GM19455 (cell line): ENCODE data around the gene ARHGAP4.

Experiments used
- ATAC-seq: cut with Tn5 transposase; IDR thresholded peaks from one replicate; pipeline ENCODE4 v1.9.1; 2021; ENCODE audit not compliant: unreplicated experiment

ARHGAP4 gene

DNA sequence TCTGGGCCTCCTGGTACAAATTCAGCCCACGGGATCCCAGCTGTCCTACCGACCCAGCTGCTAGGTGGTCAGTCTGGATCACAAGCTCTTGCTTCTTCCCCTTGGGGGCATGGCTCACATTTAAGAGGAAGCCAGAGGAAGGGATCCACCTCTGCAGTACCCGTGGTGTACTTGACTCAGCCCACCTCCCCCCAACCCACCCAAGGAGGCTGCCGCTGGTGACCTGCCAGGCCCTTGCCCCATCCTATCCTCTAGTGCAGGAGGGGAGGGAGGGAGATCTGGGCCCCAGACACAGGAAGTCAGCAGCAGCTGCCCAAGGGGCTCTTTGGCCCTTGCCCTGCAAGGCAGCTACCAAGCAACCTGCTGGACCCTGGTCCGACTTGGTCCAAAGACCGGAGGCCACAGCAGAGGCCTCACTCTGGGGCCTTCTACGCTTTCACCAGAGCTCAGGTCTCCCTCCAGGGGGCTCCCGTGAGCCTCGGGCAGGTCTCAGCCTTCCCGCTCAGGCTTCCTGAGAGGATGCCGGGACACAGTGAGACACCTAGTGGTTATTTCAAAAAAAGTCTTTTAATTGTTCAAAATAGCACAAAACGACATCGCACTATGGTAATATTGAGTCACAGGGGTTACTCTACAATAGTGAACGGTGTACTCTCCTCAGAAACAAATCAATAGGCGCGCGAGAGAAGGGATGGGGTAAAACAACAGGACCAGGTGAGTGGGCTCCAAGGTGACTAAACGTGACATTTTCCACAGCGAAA lies 21.1 kb upstream of the ARHGAP4 start:
- ATAC-seq: no peak

DNA sequence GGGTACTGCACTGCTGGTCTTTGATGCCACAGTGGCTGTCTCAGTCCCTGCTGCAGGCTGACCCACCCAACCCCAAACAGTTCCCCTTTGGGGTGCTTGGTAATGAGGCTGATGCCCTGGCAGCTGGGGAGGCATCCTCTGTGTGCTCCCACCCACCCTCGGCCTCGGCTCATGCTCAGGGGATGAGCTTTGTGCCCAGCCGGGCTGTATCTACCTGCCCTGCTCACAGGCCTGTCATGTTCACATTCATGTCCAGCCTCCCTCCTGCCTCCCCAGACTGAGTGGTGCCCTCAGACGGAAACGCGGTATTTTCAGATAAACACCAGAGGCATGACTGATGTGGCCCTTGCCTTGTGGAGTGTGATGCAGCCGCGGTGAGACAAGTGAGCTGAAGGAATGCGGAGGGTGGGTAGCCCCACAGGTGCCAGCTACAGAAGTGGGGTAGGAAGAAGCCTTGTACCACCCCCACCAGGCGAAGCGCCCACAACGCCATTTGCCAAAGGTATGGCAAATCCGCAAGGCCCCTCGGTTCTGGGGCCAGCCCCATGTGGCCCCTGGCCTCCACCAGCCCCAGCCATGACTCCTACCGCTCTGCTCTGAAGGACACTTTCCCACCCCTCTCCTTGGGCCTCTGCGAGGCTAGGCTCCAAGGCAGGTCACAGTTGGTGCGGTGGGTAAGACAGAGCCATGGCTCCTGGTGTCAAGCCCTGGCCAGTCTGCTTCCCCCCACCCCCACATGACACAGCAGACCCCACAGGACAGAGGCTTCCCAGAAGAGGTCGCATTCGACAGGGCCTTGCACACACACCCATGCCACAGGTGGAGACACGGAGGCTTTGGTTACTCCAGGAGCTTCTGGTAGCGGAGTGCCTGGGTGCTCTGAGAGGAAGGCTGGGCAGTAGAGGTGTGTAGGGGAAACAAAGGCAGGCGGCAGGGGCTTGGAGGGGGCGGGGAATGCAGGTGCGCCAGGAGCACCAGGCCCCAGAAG lies 20.2 kb upstream of the ARHGAP4 start:
- no peak for ATAC-seq

DNA sequence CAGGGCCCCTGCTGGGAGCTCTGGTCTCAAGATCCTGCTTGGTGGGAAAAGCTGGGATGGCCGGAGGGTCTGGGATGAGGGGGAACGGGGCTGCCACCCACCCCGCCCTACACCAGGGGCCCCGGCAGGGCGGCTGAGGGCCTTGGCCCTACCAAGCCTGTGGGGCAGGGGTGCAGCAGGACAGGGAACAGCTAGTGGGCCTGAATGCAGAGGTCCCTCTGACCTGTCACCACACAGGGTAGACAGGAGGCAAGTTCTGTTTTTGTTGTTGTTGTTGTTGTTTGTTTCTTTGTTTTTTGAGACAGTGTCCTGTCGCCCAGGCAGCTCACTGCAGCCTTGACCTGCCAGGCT lies 18.7 kb upstream of the ARHGAP4 start:
- no peak for ATAC-seq

DNA sequence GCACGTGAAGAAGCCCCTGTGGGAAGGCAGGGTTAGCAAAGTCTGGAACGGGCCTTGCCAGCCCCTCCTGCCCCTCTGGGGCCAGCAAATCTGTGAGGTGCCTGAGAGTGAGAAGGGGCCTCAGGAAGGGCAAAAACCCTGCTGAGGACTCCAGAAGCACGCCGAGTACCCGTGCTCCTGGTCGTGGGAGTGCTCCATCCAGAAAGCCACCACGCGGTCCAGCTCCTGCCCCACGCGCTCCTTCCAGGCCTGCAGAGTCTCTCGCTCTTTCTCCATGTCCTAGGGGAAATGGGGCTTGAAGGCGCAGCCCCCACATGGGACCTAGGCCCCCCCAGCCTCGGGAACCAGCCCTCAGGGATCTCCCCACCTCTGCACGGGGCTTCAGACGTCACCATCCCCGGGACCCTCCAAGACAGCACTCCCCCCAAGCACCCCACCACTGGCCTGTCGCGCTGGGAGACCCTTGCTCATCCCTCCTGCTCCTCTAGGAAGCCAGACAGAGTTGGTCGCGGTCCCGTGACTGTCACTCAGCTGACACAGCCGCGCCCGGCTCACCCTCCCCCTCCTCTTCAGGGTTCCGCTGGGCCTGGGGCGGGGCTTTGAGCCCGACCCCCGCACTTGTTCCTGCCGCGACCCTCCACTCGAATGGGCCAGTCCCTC lies 18.2 kb upstream of the ARHGAP4 start, which contains the start of gene RENBP:
Gene RENBP, minus strand, starts transcription at position 504 of the 660 bp plus-strand sequence. Its CDS starts 33 bp downstream, at position 471.
- ATAC-seq: no peak

DNA sequence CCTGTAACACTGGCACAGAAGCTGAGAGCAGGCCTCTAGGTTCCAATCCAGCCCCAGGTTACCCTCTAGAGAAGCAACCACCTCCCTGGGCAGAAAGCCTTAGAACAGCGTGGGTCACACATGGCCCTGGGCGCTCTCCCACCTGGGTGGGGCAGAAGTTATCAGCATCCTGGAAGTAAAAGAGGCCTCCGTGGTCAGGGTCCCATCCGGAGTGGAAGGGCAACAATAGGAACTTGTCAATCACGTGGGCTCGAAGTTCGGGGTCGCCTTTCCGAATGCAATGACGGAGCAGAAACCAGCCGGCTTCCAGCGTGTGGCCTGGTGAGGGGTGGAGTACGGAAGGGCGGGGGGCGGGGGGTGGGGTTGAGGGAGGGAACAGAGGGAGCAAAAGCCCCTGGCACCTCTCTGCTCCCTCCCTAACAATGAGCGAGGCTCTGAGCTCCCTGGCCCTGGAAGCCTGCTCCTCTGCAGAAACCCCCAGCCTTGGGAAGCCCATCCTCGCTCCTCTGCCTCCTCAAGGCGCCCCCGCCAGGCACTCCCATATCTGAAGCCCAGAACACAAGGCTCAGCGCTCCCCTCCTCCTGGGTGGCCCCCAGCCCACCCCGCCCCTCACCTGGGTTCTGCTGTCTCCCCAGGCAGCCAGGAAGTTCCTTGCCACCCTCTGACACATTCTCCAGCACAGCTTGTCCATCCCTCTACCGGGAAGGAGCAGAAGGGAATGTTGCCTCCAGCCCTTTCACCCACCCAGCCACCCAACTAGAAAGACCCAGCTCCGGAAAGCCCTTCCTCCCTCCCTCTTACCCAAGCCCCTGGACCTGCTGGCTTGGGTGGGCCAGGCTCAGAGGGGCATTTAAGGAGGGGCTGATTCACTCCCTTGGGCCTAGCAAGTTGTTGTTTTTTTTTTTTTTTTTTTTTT lies 15.5 kb upstream of the ARHGAP4 start:
- no peak for ATAC-seq

DNA sequence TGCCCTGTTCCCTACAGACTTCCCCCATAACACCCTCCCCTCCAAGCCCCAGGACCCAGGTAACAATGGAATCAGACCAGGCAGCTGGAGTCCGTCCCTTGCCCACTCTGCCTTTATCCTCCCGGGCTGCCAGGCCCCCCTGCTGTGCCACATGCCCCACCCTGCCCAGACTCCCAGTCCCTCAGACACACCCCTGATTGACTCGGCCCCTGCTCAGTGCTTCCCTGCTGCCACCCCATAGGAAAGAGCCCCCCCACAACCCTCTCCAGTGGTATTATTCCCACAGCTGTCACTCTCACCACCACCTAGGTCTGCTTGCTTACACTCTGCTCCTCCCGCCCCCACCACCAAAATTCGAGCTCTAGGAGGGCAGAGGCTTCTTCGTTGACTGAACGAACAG lies 13.5 kb upstream of the ARHGAP4 start:
- no peak for ATAC-seq

DNA sequence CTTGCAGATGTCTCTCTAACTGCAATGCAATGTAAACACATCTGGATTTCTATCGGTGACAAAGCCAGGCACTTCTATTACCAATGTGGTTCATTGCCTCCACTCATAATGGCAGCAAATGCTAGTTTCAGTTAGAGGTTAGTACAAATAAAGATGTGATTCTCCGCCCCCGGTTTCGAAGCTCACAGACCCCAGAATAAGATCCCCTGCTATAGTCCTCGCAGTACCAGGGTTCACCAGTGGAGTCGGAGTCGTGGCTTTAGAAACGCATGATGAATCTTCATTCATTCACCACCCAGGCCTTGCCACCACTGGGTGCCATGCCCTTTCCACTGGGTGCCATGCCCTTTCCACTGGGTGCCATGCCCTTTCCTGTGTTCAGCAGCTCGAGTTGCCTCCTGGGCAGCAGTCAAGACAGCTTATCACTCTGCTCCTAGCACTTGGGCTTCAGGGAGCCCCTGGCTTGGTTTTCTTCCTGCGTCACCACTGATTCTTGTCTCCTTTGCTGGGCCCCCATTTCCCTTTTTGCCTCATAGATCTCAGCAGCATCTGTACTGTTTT lies 12.2 kb upstream of the ARHGAP4 start:
- no peak for ATAC-seq

DNA sequence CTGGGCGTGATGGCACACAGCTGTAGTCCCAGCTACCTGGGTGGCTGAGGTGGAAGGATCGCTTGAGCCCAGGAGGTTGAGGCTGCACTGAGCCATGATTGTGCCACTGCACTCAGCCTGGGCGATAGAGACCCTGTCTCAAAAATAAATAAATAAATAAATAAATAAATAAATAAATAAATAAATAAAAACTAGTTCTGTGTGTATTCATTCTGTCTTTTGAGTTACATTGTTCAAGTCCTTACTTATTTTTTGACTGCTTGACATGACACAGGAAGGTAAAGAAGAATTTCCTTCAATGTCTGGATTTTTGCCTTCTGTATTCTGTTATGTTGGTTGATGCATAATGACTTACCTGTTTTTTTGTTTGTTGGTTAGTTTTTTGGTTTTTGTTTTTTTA lies 11.0 kb upstream of the ARHGAP4 start:
- no peak for ATAC-seq

DNA sequence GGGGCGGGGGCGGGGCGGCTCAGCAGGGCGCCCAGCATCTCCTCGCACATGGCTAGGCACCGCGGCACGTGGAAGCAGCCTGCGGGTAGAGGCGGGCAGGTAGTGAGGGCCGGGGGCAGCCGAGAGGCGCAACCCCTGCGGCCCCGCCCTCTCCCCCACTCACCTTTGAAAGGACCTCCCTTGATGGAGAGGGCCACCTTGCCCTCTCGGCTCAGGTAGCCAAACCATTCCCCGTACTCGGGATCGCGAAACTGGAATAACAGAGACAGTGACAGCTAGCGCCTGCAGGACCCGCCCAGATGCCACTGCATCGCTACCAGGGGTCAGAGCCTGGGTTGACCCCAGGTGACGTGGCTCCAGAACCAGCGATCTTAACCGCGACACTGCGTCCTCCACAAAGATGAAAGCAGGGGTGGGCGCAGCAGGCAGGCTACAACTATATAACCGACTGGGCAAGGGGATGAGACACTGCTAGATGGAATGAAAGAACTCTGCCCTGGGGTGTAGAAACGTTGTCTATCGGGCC lies 9.3 kb upstream of the ARHGAP4 start:
- peak; percentile 37 for ATAC-seq

DNA sequence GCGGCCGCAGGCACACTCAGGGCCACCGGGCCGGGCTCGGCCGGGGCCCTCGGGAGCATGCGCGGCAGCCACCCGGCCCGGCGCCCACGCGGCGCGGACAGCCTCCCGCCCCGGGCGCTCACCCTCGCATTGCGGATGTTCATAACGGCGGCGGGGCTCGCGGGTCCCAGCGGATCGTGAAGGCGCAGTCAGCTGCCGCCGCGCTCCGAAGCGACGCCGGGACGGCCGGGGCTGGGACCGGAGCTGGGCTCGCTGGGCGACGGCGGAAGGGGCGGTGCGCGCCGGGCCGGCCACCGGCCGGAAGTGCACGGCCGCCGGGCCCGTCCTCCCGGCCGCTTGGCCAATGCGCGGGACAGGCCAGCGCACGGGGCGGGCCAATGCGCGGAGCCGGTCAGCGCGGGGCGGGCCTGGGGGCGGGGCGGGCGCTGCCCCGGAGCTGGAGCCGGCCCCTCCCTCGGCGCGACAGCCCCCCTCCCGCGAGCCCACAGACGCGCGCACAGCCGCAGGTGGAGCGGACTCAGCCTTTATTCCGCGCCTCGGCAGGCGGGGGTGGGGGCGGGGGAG lies 8.8 kb upstream of the ARHGAP4 start, which contains the start of gene NAA10:
Gene NAA10, minus strand, starts transcription at position 276 of the 564 bp plus-strand sequence. Its CDS starts 133 bp downstream, at position 143.
- ATAC-seq: peak; percentile 68

DNA sequence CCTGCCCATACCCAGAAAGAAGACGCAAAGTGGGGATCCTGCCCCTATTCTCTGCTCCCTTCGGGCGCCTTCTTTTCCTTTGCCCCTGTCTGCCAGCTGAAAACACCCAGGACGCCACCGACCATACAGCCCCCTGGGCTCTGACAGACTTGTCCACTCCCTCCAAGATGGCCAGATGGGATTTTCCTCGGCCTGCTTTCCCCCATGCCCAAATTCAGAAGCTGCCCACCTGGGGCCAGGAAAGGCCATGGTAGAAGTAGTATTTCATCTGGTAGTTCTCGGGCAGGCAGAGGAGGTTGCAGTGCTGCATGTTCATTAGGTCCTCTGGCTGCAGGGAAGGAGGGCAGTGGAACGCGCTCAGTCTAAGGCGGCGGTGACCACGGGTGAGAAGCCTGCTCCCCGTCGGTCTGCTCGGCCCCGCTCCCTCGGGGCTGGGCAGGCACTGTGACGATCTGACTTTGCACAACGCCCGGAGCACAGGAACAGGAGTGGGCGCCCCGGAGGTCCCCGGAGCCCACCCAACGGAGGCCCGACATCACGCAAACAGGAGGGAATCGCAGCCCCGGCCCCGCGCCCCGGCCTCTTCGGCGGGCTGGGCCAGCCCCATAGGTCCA lies 8.2 kb upstream of the ARHGAP4 start:
- no peak for ATAC-seq

DNA sequence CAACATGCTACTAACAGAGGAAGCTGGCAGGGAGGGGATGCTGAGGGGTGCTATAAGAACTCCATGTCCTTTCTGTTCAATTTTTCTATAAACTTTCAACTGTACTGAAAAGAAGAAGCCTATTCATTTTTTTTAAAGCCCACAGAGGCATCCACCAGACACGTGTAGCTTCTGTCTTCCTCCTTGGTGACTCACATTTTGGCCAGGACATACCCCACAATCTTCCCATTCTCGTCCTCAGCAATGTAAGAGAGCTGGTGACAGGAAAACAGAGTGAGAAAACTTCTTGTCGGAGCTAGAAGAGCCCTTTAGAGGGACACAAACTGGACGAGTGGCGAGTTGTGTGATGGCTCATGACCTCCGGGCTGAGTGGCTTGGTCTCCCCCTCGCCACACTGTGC lies 7.7 kb upstream of the ARHGAP4 start:
- no peak for ATAC-seq

DNA sequence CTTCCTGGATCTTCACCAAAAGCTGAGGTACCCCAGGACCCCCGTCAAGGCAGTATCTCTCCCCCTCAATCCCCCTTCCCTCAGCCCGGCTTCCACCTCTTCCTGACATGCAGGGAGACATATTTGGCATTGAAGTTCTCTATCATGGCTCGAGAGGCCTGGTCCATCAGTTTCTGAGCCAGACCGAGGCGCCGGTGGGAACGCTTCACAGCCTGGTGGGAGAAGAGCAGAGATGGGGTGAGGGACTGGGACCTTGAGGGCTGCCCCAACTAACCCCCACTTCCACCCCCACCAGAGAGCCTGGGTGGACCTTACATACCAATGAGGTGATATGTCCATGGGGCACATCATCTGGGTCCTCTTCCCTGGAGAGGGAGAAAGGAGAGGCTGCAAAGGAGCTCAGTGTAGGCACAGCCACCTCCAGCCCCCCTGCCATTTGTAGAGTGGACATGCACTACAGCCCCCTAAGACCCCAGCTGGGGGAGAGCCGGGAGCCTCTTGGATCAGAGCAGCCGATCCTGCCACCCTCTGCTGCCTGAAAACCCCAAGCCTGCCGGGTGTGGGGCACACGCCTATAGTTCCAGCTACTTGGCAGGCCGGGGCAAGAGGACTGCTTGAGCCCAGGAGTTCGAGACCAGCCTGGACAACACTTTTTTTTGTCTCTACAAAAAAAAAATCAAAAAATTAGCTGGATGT lies 6.3 kb upstream of the ARHGAP4 start:
- ATAC-seq: no peak

DNA sequence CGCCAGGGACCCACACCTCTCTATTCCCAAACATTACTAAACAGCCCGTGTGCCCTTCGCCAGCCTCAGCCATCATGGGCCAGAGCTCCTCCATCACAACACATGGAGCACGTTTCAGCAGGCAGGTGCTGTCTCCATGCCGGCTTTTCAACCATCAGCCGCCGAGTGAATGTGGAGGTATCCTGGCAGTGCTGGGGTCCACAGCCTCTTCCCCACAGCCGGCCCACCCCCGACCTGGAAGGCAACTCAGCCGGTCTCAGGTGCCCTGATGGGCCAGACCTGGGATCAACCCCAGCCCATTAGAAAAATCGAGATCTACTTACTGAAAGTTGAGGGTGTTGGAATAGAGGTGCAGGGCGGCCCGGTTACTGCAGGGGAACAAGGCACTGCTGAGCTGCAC lies 5.7 kb upstream of the ARHGAP4 start:
- no peak for ATAC-seq

DNA sequence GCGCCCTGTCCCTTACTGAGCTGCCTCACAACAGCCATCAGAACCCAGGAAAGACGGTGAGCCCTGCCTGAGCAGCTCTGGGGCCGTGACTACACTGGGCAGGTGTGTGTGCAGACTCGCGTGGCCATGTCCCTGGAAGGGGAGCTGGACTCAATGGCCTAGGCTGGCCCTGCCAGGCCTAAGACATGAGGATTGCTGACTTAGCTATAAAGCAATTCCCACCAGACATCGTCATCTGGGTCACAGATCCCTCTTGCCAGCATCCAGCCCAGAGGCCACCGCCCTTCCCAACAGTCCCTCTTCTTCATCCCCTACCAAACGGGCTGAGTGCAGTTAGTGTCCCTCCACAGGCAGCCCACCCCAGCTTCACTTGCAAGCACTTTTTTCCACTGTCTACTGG lies 5.1 kb upstream of the ARHGAP4 start:
- ATAC-seq: no peak

DNA sequence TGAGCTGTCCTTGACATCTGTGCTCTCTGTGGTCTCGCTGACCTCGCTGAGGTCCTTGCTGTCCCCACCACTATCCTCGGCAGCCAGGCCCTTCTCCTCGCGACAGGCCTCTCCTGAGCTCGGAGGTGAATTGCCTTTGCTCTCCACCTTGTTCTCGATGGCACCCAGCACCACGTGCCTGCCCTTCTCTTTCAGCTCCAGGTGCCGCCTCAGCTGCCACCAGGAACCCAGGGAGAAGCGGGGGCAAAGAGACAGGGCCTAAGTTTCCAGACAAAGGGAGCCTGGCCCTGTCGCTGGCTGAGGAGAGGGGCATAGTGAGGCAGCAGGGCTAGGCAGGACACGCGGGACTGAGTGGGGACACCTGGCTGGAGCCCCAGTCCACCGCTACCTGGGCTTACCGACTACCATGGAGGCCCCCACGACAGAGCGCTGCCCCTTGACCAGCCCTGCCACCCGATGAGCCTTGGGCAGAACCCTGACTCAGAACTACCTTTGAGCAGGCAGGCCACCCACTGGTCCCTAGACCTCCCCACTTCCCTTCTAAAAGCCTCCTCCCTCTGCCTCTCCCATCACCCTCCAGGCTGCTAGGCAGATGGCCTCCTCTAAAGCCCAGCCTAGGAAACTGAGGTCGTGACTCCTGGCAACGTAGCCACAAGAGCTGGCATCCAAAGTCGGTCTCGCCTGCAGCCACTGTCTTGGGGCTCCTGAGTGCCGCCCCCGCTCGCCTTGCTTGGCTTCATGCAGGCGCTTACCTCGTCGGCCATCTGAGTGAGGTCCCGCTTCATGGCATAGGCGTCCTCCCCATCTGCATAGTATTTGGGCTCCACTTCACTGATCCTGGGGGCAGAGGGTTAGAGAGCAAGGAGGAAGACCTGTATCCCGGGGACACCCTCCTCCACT lies 4.2 kb upstream of the ARHGAP4 start:
- no peak for ATAC-seq

DNA sequence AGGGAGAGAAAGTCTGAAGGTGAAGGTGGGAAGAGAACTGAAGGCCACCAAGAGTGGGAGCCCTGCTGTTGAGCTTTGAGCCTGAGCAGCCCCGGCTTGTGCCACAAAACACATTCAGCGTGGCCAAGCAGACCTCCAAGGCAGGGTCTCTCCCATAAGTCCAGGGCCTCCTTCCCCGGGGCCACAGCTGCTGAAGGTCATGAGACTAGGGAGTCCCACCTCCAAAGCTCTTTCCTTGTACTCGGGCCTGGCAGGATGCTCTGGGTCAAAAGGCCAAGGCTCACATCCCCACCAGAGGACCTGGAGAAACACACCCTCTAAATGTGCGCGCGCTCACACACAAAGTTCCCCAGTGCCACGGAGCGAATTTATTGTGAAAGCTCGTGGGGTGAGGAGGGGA lies 3.5 kb upstream of the ARHGAP4 start:
- no peak for ATAC-seq
